H4 (cell line): ENCODE data around the gene ABCD1. TPM values are rescaled to one million over a fixed set of nuclear protein-coding genes. Genes with fewer than 3 reads are reported as not detected.

Experiments used
- DNase-seq: peaks from one replicate; pipeline ENCODE4 v3.0.0-alpha.2; 2015; ENCODE audit warnings: low spot score
- total RNA-seq: library from RNA; depleted of rRNA; stranded (reverse); fragments of >200 nt; shearing (Covaris generic); gene quantifications from 2 replicates; pipeline ENCODE4 v1.2.3, GENCODE V29; 2014; rRNA removed

ABCD1 gene
- total RNA-seq, 1 experiment from 2014 or later = 8.6 TPM

DNA sequence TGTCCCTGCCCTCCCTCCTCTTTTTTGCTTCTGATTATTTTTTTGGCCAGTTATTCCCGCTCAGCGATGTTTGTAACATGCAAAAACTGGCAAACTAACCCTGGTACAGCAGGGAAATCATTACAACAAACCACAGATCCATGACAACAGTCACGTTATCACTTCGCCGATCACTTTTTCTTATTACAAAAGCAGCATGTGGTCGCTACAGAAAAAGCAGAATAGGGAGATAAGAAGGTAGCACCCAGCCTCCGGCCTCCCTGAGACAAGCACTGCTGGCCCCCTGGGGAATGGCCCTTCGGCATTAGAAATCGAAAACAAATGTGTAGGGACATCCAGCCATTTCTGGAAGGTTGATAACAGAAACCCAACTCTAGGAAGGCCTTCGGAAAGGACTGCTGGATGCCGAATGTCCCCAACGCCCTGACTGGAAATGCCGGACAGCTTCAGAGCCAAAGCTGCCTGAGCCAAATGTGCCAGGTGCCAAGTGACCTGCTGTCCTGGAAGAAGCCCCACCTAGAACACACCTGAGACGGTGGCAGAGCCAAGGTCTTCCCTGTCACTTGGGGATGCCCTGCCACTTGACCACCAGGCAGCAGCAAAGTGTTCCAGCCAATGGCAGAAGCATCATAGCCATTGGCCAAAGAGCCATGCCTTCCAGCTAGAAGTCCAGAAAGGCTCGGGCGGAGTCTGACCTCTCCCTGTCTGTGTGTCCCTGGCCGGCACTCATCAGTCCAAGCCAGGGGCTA is 66.6 kb downstream of the ABCD1 start:
- DNase-seq = no peak

DNA sequence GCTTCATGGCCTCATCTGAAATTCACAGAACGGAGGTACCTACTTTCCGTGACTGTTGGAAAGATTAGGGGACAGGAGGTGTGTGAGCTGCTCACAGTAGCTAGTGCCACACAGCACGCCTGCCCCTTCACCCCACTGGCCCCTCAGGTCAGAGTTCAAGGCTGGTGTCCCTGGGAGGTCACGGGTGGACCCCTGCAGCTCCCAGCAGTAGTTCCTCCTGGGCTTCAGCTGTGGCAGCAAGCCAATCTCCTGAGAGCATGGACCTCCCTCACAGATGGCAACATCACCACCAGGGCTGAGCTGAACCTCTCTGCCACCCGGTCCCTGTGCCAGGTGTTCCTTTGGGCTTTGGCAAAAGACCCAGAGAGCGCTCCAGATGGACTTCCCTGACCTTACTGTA is 67.7 kb downstream of the ABCD1 start:
- no peak for DNase-seq

DNA sequence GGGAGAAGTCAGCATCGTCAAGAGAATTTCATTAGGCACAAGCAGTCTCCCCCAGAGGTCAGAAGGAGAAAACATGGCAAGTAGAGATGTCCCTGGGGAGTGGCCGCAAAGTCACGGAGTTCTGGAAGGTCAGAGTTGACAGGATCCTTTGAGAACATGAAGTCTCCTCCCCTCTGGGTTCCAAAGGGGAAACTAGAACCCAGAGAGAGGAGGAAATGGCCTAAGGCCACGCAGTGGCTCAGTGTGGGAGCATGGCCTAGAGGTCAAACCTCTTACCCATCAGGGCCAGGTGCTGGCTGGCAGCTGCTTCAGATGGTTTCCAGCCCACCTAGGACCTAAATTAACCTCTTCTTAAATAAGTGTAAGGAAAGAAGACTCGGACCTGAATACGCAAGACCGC is 68.6 kb downstream of the ABCD1 start:
- DNase-seq = no peak

Other genes starting within 250 kb of the ABCD1 start
- not detected in 2 replicates for gene BGN, start 229.9 kb upstream of the ABCD1 start, total RNA-seq
- gene ATP2B3, start 207.2 kb upstream of the ABCD1 start, total RNA-seq = not detected in 2 replicates
- 31.4 and 36.2 TPM in 2 replicates for gene CCNQ, start 125.7 kb upstream of the ABCD1 start, total RNA-seq
- 1.3 and 3.2 TPM in 2 replicates for gene DUSP9, start 77.7 kb upstream of the ABCD1 start, total RNA-seq
- gene PNCK, start 51.0 kb upstream of the ABCD1 start, total RNA-seq = 0.70 and 4.4 TPM in 2 replicates
- 21.7 and 43.3 TPM in 2 replicates for gene SLC6A8, start 36.9 kb upstream of the ABCD1 start, total RNA-seq
- 233 and 264 TPM in 2 replicates for gene BCAP31, start 469 bp upstream of the ABCD1 start, total RNA-seq
- gene PLXNB3, start 39.4 kb downstream of the ABCD1 start, total RNA-seq = 0.60 and 1.6 TPM in 2 replicates
- 0.06 and 0.35 TPM in 2 replicates for gene SRPK3, start 56.2 kb downstream of the ABCD1 start, total RNA-seq
- gene IDH3G, start 69.5 kb downstream of the ABCD1 start, total RNA-seq = 68.9 and 78.0 TPM in 2 replicates
- gene SSR4, start 69.8 kb downstream of the ABCD1 start, total RNA-seq = 254 and 289 TPM in 2 replicates
- 3.8 and 4.0 TPM in 2 replicates for gene PDZD4, start 105.7 kb downstream of the ABCD1 start, total RNA-seq
- gene L1CAM, start 161.3 kb downstream of the ABCD1 start, total RNA-seq = 7.9 and 9.7 TPM in 2 replicates
- 0.14 and 0.33 TPM in 2 replicates for gene AVPR2, start 179.8 kb downstream of the ABCD1 start, total RNA-seq
- gene ARHGAP4, start 201.4 kb downstream of the ABCD1 start, total RNA-seq = 0.31 and 0.82 TPM in 2 replicates
- 167 and 216 TPM in 2 replicates for gene NAA10, start 210.2 kb downstream of the ABCD1 start, total RNA-seq
- gene RENBP, start 219.8 kb downstream of the ABCD1 start, total RNA-seq = 0.10 TPM in 1 of 2 replicates, not detected in the other
- gene HCFC1, start 247.0 kb downstream of the ABCD1 start, total RNA-seq = 19.4 and 23.5 TPM in 2 replicates
- 2.2 and 2.7 TPM in 2 replicates for gene TMEM187, start 247.9 kb downstream of the ABCD1 start, total RNA-seq